ENCODE results near the gene ZNF622. TPM values are rescaled to one million over a fixed set of nuclear protein-coding genes. Genes with fewer than 3 reads are reported as not detected.

ZNF622 gene
- total RNA-seq = 18.0 TPM

- DNase-seq = peak; percentile 75
Observed at GRCh38 chr5:16465544-16466432, at the start of gene ZNF622. ZNF622 (minus strand) TSS chr5:16465800; CDS start chr5:16465665, 135 bp downstream.

- no peak for DNase-seq
Observed at GRCh38 chr5:16510098-16510497, 44.5 kb upstream of the ZNF622 start.

DNA sequence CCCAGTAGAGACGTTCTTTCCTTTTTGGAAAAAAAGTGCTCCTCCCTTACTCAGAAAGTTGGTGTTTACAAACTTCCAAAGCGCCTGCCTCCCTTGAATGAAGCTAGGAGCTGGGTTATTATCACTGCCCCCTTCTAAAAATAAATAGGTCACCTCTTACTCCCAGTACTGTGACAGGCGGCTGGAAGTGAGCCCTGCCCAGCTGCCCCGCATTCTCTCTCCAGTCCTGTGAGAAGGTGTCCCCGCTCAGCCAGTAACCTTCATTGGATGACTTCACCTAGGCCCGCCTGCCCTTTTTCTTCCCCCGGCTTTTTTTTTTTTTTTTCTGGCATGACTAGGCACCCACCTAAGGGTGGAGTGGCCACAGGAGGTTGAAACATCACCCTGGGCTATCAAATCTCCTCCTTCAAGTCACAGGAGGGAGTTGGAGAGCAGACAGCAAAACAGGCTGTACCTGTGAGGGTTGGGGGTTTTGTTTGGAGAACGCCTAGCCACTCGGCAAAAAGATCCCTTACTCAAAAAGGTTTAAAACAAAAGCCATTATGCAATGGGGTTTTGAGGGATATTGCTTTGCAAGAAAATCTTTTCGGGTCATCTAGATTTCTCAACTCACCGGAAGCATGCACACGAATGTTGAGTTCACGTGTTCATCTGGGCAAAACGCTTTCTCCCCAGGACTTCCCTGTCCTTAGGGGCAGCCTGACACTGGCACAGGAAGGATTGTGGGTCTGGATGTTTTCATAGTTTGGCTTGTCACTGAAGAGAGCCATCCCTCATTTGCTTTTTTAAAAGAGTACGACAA, 43.3 kb upstream of the ZNF622 start:
- DNase-seq = no peak

GRCh38 chr5:16507716-16508115, 42.1 kb upstream of the ZNF622 start:
- DNase-seq = no peak

DNA sequence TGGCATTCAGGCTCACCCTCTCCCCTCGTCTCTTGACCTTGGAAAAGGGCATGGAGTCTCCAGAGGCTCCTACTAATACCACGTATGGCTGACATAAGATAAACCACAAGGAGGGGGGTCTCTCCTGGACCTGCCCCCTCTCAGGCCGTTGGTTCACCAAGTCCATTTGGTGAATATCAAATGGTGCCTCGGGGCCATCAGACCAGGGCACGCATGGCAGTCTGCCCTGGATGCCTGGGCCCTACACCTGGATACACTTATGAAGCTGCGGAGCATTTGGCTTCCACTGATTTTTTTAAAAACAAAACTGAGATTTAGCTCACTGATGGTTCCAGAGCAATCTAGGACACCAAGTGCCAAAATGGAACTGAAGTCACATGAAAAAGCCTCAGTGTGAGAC, 40.3 kb upstream of the ZNF622 start:
- DNase-seq = no peak

- no peak for DNase-seq
Observed at GRCh38 chr5:16505140-16505891, 39.7 kb upstream of the ZNF622 start.

DNA sequence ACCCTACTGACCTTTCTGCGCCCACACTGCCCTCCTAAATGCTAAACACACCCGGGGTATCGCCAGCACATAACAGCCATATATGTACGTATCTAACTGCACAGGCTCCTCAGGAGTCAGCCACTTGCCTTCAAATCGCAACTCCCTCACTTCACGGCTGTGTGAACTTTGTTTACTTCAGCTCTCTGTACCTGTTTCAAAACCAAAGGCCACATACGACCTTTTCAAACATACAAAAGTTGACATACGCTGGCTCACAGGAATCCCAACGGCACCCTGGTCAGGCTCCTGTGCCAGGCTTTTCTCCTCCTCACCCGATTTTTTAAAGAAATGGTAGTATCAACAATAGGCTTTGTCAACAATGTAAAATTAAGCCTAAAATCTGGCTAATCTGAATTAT, 39.0 kb upstream of the ZNF622 start:
- DNase-seq = no peak

DNA sequence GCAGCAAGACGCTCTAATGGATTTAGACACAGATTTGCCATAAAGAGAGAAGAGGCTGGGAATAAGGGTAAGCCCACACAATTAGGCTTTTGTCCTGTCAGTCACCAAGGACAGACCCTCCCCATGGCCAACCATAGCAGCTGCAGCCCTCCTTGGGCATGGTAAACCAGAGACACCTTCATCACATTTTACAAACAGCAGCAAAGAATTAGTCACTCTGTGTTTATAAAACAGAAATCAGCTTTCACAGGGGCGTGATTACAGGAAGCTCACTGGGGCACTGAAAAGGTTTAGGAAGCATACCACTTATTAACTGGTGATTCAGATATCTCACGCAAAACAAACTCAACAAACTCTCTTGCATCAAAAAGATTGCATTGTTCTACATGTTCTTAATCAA, 37.3 kb upstream of the ZNF622 start:
- no peak for DNase-seq

DNA sequence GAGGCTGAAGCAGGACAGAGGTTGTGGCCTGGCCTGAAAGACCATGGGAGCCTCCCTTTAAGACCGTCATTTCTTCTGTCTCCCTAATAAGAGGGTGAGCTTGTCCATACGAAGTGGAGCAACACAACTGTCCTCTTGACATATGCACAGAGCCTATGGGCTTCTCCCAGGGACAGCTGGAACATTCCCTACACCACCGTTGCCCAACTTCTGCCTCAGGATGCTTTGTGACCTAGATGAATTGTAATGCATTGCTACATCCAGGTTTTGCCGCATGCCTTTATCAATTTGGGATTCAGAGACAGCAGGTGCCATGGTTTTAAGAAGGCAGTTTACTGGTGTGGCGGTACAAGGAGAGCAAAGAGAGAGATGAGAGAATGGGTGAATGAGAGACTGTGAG, 34.4 kb upstream of the ZNF622 start:
- no peak for DNase-seq

- no peak for DNase-seq
Observed at GRCh38 chr5:16497546-16497945, 31.9 kb upstream of the ZNF622 start.

DNA sequence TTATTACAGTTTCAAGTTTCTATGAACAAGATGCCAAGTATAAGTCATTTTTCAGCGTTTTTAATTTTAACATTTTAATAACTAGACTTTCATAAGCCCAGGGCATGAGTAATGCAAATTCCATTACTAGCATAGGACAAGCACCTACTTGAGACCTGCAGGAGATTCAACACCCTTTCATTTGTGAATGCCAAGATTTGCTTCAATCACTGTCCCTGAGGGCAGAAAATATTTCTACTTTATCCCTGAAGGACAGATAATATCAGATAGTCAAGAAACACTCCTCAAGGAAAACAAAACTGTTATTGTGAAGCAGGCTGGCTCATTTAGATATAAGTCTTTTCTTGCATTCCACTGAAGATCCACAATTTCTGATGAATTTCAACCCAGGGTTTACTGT, 27.7 kb upstream of the ZNF622 start:
- DNase-seq = peak; percentile 20

DNA sequence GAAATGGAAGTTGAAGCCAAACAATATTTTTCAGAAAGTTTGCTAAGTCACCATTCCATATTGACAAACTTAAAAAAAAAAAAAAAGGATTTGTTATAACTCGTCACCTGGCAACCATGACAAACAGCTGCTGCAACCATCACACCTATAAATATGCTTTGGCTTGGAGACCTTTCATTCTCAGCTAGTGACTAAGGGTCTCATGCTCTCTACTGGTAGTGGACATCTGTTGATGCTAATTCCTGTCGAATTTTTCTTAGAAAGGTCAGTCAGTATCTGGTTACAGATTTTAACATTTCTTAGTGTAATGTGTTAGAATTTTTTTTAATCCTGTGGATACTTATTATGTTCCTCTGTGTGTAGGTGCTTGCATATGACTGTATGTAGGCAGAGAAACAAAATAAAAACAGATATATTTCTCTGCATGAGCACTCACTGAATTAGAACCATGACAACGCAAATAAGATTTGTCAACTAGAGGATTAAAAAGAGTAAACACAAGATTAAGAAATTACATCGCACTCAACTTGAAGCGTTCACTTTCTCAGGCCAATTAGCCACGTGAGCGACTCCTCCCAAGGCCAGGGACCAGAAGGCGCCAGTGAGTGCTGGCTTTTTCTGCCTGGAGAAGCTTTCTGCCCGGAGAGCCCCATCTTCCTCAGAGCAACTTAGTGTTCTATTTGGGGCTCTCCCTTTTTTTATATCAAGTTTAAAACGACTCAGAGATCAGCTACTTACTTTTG, 27.0 kb upstream of the ZNF622 start:
- no peak for DNase-seq

GRCh38 chr5:16490911-16491310, 25.3 kb upstream of the ZNF622 start:
- DNase-seq = no peak

- DNase-seq = peak; percentile 61
Observed at GRCh38 chr5:16489322-16489791, 23.8 kb upstream of the ZNF622 start.

DNA sequence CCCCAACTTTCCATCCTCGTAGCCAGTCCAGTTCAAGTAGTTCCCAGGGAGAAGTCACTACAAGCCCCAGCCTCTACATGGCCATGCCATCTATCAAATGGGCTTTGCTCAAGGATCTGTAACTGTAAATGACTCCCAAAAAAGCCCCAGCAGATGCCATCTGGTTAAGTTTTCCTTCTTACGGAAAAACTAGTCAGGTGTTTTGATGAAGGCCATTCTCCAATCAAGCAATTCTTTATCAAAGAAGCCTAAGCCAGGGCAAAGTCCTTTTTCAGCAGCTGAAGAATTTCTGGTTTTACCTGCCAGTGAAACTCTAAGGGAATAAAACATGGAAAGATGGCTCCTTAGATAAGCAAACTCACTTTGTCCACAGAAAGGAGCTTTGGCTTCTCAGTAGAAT, 21.9 kb upstream of the ZNF622 start:
- no peak for DNase-seq

DNA sequence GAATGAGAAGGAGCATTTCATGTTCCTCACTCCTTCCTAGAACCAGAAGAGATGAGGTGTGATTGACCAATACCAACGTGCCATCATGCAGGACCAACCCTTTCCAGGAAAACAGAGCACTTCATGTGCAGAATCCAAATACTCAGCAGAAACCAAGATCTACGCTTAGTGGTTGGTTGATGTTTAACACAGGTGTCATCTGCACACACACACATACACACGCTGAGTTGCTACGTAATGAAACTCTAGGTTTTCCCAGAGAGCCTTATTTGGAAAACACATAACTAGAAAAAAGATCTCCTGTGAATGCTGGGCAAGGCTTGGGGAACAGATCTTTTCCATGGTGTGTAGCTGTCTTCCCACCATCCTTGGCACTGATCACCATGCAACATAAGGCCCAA, 21.1 kb upstream of the ZNF622 start:
- no peak for DNase-seq

GRCh38 chr5:16485656-16486055, 20.1 kb upstream of the ZNF622 start:
- no peak for DNase-seq

DNA sequence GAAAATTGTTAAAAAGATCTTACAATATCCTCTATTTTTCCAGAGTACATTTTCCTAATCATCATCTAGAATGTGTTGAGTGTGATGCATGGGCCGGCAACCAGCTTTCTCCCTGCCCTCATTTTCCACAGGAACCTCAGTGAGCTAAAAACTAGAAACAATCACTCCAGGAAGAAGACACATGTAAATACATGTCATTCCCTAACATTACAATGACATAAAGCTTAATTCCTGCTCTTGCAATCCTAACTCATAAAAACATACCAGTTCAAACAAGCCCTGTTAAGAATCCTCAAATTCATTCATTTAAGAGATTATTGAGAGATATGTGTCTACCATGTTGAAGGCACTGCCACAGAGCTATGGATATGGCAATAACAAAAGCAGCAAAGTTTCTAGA, 18.5 kb upstream of the ZNF622 start:
- DNase-seq = no peak

GRCh38 chr5:16483361-16483760, 17.8 kb upstream of the ZNF622 start:
- no peak for DNase-seq

GRCh38 chr5:16482891-16483290, 17.3 kb upstream of the ZNF622 start:
- no peak for DNase-seq

DNA sequence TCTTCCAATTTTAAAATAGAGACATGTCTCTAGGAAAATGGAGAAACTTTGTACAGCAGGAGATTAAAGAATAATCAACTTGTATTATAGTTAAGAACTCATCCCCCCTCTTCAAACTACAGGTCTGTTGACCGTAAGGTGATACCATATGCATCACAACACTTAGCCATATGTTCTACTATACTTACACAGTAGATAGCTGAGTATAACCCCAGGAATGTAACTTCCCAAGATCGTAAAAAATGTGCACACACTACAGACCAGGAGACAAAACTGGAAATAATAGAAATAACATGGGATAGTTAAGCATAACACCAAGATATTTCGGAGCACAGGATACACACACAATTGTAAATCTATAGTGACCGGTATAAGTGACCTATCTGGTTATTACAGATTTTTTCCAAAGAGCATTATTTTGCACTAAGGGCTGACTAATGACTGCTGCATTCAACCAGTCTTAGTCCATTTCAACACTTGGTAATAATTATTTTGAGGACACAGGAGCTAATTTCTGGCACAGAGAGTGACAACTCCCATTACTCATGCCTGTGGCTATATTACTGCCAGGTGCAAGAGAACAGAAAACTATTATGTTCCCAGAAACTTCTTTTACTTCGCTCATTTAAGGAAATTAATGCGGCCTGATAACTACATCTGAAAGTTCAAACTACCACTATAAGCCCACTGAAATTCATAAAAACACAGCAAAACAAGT, 15.4 kb upstream of the ZNF622 start:
- DNase-seq = no peak

Measured in skin of body (tissue), 2 donors.